ENCODE data around the gene TCAP.

The TCAP gene

DNA sequence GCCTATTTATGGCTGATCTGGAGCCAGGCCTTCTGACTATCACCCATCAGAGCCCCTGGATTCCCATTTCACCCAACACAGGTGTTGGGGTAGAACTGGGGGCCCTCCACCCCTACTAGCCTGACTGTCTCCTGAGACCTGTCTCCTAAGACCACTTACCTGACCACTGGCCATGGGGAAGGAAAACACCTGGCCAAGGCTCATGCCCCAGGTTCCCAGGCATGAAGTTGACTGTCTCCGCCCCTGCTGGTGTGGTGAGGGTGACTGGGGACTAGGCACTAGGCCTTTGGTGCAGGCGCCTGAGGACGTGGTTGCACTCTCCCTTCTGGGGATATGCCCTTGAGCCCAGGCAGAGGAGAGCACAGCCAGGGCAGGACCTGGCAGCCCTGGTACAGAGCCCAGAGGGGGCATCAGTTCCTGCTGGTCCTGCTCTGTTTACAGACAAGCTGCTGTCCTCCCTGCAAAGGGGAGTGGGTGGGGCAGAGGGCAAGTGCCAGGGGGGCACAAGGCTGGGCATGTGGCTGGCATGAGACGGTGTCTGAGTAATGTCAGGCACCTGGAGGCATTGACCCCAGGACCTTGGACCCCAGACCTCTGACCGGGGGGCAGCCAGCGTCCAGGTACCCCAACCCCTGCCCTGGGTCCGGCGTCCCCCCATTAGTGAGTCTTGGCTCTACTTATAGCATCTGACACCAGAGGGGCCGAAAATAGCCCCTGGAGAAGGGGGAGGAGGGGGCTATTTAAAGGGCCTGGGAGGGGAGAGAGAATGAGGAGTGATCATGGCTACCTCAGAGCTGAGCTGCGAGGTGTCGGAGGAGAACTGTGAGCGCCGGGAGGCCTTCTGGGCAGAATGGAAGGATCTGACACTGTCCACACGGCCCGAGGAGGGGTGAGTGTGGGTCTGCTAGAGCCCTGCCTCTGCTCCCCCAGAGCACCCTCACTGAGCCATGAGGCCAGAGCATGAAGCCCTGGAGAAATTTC lies at the start of gene TCAP:
Gene TCAP, plus strand, starts transcription at position 769 of the 981 bp plus-strand sequence. Its CDS starts 11 bp downstream, at position 780.
- no peak for DNase-seq

DNA sequence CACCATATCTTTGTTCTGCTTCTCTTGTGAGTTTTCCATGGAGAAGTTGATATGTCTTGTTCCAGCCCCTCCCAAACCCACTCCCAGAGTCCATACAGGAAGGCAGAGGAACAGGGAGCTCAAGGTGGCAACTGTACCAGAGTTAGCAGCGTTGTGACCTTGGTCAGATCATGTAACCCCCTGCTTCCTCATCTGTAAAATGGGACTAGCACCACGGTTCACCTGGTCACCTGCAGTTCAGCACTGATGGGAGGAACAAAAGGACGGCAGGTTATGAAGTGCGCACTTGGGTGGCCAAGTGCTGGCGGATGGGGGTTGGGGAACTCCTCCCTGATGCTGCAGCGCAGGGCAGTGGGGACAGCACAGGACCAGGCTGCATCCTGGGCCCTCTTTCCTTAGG lies 49.7 kb upstream of the TCAP start:
- no peak for DNase-seq

GRCh38 chr17:39617100-39617445 lies 48.1 kb upstream of the TCAP start:
- no peak for DNase-seq

GRCh38 chr17:39617446-39618245 lies 47.5 kb upstream of the TCAP start:
- peak; percentile 35 for DNase-seq

DNA sequence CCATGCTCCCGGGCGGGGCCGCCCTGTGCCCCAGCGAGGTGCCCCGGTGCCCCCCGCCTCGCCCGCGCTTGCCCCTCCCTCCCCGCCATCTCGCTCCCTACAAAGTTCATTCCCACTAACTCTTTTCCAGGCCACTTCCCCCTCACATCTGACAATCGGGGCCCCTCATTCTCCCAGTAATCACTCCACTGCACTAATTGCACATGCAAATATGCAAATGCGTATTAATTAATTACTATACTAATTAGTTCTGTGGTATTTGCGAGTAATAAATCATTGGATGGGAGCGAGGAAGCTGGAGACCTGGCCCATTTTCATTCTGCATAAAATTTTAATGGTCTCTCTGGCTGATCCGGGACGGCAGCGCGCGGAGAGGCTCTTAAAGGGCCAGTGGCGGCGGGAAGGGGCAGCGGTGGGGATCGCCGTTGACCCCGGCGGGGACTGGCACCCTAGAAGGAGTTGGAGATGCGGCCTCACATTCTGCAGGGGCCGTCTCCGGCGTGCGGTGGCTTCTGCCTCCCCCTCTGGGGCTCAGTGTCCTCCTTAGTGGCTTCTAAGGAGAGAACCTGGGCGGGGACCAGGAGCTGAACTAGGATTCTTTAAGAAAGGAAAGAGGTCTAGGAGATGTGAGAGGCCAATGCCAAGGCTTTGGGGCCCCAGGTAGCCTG lies 46.8 kb upstream of the TCAP start:
- no peak for DNase-seq

GRCh38 chr17:39618956-39619785 lies 46.0 kb upstream of the TCAP start:
- DNase-seq: no peak

GRCh38 chr17:39619786-39620101 lies 45.4 kb upstream of the TCAP start:
- no peak for DNase-seq

DNA sequence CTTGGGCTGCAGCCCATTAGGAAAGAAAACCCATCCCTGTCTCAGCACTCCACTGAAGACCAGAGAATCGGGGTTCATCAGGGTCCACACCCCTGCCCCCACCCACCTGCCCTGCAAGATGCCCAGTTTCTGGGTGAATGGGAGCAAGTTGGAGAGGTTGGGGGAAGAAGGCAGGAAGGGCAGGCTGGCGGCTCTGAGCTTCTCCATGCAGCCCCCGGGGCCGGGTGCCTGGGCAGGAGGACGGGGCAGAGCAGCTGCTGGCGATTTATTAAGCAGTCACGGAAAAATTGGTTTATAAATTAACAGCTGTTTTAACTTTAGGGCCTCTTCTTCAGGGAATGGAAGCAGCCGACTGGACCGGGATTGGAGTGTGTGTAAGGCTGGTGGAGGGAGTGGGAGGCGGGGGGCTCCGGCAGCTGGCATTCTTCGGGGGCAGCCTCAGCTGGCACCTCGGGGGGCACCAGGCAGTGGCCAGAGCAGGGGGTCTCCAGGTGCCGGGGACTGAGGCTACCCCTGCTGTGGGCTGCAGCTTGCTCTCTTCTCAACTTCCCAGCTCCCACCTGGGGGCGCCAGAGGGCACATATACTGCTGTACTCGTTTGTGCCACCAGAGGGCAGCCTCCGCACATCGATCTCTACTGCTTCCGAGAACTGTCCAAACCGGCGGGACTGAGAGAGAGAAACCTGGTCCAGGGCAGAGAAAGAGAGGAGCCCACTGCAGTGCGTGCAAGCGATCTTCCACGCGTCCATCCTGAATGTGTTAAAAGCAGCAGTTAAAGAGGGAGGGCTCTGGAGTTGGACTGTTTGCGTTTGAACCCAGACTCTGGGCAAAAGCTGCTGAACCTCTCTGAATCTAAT lies 43.4 kb upstream of the TCAP start:
- peak; percentile 83 for DNase-seq

- DNase-seq: no peak
Observed at GRCh38 chr17:39622380-39623006, 42.7 kb upstream of the TCAP start.

DNA sequence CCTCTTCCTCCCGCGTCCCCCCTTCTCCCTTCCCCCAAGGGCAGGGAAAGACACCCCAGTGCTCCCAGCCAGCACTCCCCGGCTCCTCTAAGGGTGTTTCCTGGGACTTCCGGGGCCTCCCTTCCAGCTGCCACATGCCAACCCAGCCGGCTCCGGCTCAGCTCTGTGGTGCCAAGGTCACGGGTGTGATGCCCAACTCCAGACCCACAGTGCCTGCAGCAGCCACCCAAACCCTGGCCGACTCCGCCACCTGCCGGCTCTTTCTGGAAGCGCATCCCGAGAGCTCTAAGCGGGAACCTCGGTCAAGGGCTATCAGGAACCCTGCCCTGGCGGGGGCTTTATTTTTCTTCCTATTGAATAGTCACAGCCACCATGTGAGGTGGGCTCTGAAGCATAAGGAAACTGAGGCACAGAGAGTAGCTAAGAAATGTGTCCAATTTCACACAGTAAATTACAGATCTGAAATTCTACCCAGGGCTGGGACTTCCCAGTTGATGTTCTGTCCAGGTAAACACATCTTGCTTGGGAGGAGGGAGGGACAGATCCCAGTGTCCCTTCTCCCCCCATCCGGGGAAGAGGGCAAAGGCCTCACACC lies 41.7 kb upstream of the TCAP start:
- DNase-seq: peak; percentile 84

DNA sequence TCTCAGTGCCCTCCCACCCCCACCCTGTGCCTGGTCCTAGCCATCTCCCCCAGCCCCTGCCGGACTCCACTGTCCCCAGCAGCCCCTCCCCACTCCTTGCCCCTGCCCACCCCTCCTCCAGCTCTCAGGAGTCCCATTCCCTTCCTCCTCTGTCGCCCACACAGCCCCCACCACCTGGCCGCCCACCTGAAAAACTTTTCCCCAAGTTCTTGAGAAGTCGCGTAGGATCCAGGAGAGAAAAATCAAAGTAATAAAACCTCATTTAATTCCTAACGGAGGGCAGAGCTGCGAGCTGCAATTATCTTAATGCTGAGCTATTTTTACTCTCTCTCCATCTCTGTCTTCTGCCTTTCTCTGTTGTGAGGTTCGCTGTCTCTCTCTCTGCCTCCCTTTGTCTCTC lies 40.8 kb upstream of the TCAP start:
- DNase-seq: no peak

- DNase-seq: no peak
Observed at GRCh38 chr17:39625198-39625785, 39.9 kb upstream of the TCAP start.

DNA sequence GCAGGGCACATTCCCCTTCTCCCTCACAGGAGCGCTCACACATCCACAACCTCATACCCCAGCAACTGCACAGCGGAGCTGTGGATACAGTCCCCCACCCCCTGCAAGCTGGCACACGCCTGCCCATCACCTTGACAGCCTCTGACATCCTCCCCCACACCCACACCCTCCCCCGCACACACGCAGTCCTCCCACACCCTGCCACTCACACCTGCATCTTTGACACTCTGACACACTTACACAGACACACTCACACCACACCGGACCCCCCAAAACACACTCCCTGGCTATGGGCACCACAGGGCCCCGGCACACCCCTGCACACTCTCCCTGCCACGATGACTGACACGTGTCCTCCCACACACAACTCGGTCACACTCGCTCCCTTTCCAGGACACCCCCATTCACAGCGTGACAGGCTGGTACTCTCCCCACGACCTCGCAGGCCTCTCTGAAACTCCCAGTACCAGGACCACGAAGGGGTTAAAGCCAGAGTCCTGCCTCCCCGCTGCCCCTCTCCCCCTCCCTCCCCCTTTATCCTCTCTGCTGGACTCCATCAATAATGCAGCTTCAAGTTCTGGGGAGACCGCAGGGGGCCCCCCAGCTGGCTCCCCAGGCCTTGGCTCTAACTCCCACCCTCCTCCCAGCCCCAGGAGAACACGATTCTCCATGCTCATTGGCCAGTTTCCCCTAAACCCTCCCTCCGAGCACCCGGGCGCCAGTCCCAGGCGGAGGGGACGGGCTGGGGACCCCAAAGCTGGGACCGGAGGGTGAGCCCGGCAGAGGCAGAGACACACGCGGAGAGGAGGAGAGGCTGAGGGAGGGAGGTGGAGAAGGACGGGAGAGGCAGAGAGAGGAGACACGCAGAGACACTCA lies 38.7 kb upstream of the TCAP start, which contains the start of gene PPP1R1B:
Gene PPP1R1B, plus strand, starts transcription at position 782 of the 876 bp plus-strand sequence. CDS start 441 bp downstream, outside the sequence.
- DNase-seq: no peak

DNA sequence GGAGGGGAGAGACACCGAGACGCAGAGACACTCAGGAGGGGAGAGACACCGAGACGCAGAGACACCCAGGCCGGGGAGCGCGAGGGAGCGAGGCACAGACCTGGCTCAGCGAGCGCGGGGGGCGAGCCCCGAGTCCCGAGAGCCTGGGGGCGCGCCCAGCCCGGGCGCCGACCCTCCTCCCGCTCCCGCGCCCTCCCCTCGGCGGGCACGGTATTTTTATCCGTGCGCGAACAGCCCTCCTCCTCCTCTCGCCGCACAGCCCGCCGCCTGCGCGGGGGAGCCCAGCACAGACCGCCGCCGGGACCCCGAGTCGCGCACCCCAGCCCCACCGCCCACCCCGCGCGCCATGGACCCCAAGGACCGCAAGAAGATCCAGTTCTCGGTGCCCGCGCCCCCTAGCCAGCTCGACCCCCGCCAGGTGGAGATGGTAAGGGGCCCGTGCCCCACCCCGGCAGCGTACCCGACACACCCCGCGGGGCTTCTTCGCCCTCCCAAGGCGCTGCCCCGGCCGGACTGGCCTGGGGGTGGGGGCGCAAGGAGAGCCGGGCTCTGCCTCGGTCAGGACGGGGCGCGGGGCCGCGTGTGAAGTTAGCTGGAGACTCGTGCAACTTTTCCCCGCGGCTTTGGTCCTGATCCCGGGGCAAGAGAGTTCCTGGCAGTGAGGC lies 38.0 kb upstream of the TCAP start:
- DNase-seq: no peak

- DNase-seq: no peak
Observed at GRCh38 chr17:39627712-39628516, 37.2 kb upstream of the TCAP start.

GRCh38 chr17:39628655-39629493 lies 36.3 kb upstream of the TCAP start:
- DNase-seq: no peak

GRCh38 chr17:39629494-39629880 lies 35.7 kb upstream of the TCAP start:
- DNase-seq: no peak
